Measurements from ENCODE around the gene FAM222A.

The FAM222A gene

GRCh38 chr12:109710747-109711595 lies 2.7 kb upstream of the FAM222A start:
- no peak for DNase-seq (ENCODE audit: low read depth in 3 of 3, low spot score in 1 of 3)

GRCh38 chr12:109711596-109712461 lies 1.8 kb upstream of the FAM222A start:
- no peak for DNase-seq (ENCODE audit: low read depth in 3 of 3, low spot score in 1 of 3)

GRCh38 chr12:109714141-109714912 lies 702 bp downstream of the FAM222A start:
- DNase-seq (ENCODE audit: low read depth in 3 of 3, low spot score in 1 of 3) = peak in 2 of 3 donors; percentile 21 to 52

- no peak for DNase-seq (ENCODE audit: low read depth in 3 of 3, low spot score in 1 of 3)
These were observed 1.3 kb downstream of the FAM222A start for GRCh38 chr12:109714913-109715244.

- no peak for DNase-seq (ENCODE audit: low read depth in 3 of 3, low spot score in 1 of 3)
These were observed 1.9 kb downstream of the FAM222A start for GRCh38 chr12:109715310-109716091.

- no peak for DNase-seq (ENCODE audit: low read depth in 3 of 3, low spot score in 1 of 3)
These were observed 2.5 kb downstream of the FAM222A start for GRCh38 chr12:109716092-109716479.

GRCh38 chr12:109716512-109717389 lies 3.1 kb downstream of the FAM222A start:
- no peak for DNase-seq (ENCODE audit: low read depth in 3 of 3, low spot score in 1 of 3)

- DNase-seq (ENCODE audit: low read depth in 3 of 3, low spot score in 1 of 3) = no peak
These were observed 4.0 kb downstream of the FAM222A start for GRCh38 chr12:109717390-109718357.

GRCh38 chr12:109718390-109718789 lies 4.8 kb downstream of the FAM222A start:
- DNase-seq (ENCODE audit: low read depth in 3 of 3, low spot score in 1 of 3) = no peak

GRCh38 chr12:109719123-109720022 lies 5.7 kb downstream of the FAM222A start:
- no peak for DNase-seq (ENCODE audit: low read depth in 3 of 3, low spot score in 1 of 3)

GRCh38 chr12:109720152-109720856 lies 6.7 kb downstream of the FAM222A start:
- DNase-seq (ENCODE audit: low read depth in 3 of 3, low spot score in 1 of 3) = no peak

- no peak for DNase-seq (ENCODE audit: low read depth in 3 of 3, low spot score in 1 of 3)
These were observed 7.2 kb downstream of the FAM222A start for GRCh38 chr12:109720857-109721189.

GRCh38 chr12:109721276-109721675 lies 7.7 kb downstream of the FAM222A start:
- DNase-seq (ENCODE audit: low read depth in 3 of 3, low spot score in 1 of 3) = no peak

GRCh38 chr12:109722022-109722720 lies 8.5 kb downstream of the FAM222A start:
- no peak for DNase-seq (ENCODE audit: low read depth in 3 of 3, low spot score in 1 of 3)

- no peak for DNase-seq (ENCODE audit: low read depth in 3 of 3, low spot score in 1 of 3)
These were observed 9.1 kb downstream of the FAM222A start for GRCh38 chr12:109722721-109723094.

- DNase-seq (ENCODE audit: low read depth in 3 of 3, low spot score in 1 of 3) = no peak
These were observed 9.8 kb downstream of the FAM222A start for GRCh38 chr12:109723311-109723881.

All from stimulated activated CD4-positive, alpha-beta T cell treated with anti-CD3 and anti-CD28 coated beads, TNF-alpha, amount 100 ng/mL, for 1 hour (primary cell).